ENCODE results near the gene SUCO.

GRCh38 chr1:172485626-172486025, 47.3 kb upstream of the SUCO start:
- TF ChIP-seq CTCF (conservative IDR thresholded peaks at IDR 0.05; ENCODE audit: low read depth, low read length), result no peak
- no peak for TF ChIP-seq EZH2 (IDR thresholded peaks at IDR 0.05; ENCODE audit: borderline replicate concordance, low read depth, low read length, poor library complexity, severe bottlenecking)
